EH (cell line): ENCODE results near the gene ZNF488.

Experiments used
- DNase-seq: peaks from one replicate; pipeline ENCODE4 v3.0.0-alpha.2; 2015; ENCODE audit warnings: low read depth

ZNF488 gene

GRCh38 chr10:47366181-47366631 lies 17.9 kb downstream of the ZNF488 start:
- no peak for DNase-seq

GRCh38 chr10:47365431-47366180 lies 18.5 kb downstream of the ZNF488 start:
- DNase-seq: no peak

- DNase-seq: no peak
These were observed 19.2 kb downstream of the ZNF488 start for GRCh38 chr10:47364911-47365310.

- DNase-seq: no peak
These were observed 19.7 kb downstream of the ZNF488 start for GRCh38 chr10:47364366-47364765.

GRCh38 chr10:47363781-47364180 lies 20.3 kb downstream of the ZNF488 start:
- DNase-seq: no peak

GRCh38 chr10:47362199-47362598 lies 21.9 kb downstream of the ZNF488 start:
- DNase-seq: no peak

- DNase-seq: peak; percentile 36
These were observed 22.8 kb downstream of the ZNF488 start for GRCh38 chr10:47361293-47361692.

GRCh38 chr10:47360419-47361040 lies 23.6 kb downstream of the ZNF488 start:
- no peak for DNase-seq

- DNase-seq: no peak
These were observed 24.3 kb downstream of the ZNF488 start for GRCh38 chr10:47359626-47360418.

GRCh38 chr10:47359101-47359500 lies 25.0 kb downstream of the ZNF488 start:
- DNase-seq: no peak

GRCh38 chr10:47358457-47358856 lies 25.6 kb downstream of the ZNF488 start:
- no peak for DNase-seq

- DNase-seq: no peak
These were observed 26.2 kb downstream of the ZNF488 start for GRCh38 chr10:47357911-47358310.

- no peak for DNase-seq
These were observed 26.9 kb downstream of the ZNF488 start for GRCh38 chr10:47357131-47357582.

GRCh38 chr10:47356708-47357107 lies 27.4 kb downstream of the ZNF488 start:
- no peak for DNase-seq

- no peak for DNase-seq
These were observed 29.2 kb downstream of the ZNF488 start for GRCh38 chr10:47354900-47355299.

- peak; percentile 24 for DNase-seq
These were observed 29.9 kb downstream of the ZNF488 start for GRCh38 chr10:47354165-47354564.

- DNase-seq: no peak
These were observed 30.7 kb downstream of the ZNF488 start for GRCh38 chr10:47353351-47353750.

- no peak for DNase-seq
These were observed 31.9 kb downstream of the ZNF488 start for GRCh38 chr10:47351899-47352815.

- no peak for DNase-seq
These were observed 33.1 kb downstream of the ZNF488 start for GRCh38 chr10:47350671-47351640.

- no peak for DNase-seq
These were observed 34.1 kb downstream of the ZNF488 start for GRCh38 chr10:47349941-47350371.
